ENCODE data around the gene IMPDH1.

DNA sequence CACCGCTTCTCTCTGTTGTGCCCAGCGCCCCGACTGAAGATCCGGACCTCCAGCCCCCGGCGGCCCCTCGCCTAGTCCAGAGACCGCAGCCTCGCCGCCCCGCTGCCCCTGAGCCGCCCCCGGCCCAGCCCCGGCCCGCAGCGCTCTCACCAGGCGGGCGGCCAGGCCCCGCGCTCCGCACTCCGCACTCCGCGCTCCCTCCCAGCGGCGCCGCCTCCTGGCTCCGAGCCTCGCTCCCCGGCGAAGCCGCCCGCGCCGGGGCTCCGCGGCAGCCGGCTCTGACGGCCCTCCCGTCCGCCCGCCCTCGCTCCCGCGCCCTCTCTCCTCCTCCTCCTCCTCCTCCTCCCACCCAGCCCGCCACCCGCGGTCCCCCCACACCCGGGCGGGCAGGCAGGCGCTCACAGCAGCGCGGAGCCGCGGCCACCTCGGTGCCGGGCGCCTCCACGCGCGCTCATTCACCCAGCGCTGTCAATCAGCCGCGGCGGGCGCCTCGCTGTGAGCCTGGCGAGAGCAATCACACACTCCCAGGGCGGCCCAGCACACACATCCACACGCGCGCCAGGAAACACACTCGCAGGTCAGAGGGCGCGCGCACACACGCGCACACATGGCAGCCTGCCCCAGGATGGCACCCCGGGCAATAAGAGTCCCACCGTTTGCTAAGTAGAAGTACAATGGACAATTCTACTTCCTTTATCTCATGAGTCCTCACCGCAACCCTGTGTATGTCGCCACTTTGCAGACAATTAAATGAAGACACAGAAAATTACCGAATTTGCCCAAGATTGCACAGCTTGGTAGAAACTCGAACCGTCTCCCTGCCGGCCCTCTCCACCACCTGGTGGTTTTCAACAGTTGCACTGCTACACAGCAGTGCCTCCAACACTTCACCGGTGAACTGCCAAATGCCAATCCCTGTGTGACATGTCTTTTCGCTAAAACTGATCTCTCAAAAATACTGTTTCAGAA is 48.1 kb downstream of the IMPDH1 start, which contains the start of gene PRRT4:
- TF ChIP-seq, protein P1, sequence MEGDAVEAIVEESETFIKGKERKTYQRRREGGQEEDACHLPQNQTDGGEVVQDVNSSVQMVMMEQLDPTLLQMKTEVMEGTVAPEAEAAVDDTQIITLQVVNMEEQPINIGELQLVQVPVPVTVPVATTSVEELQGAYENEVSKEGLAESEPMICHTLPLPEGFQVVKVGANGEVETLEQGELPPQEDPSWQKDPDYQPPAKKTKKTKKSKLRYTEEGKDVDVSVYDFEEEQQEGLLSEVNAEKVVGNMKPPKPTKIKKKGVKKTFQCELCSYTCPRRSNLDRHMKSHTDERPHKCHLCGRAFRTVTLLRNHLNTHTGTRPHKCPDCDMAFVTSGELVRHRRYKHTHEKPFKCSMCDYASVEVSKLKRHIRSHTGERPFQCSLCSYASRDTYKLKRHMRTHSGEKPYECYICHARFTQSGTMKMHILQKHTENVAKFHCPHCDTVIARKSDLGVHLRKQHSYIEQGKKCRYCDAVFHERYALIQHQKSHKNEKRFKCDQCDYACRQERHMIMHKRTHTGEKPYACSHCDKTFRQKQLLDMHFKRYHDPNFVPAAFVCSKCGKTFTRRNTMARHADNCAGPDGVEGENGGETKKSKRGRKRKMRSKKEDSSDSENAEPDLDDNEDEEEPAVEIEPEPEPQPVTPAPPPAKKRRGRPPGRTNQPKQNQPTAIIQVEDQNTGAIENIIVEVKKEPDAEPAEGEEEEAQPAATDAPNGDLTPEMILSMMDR (conservative IDR thresholded peaks at IDR 0.05 in 1 of 2, IDR thresholded peaks at IDR 0.05 in 1 of 2; ENCODE audit: extremely low read depth in 1 of 2, insufficient read depth in 1 of 2, low read depth in 1 of 2, low read length in 2 of 2), result peak in 1 of 2 donors; percentile 12
- no peak for TF ChIP-seq EZH2 (IDR thresholded peaks at IDR 0.05; ENCODE audit: borderline replicate concordance, low read length)
